HEK293 (cell line): Measurements from ENCODE around the gene TAF11.

Experiments
- GLIS1 ChIP-seq: fragments of 450-650 bp; formaldehyde crosslinking; IDR thresholded peaks from 2 replicates; pipeline ENCODE4 v1.5.1; 2016; ENCODE audit warnings: missing biosample characterization, missing genetic modification characterization
- HOXC10 ChIP-seq: sonication (generic); formaldehyde crosslinking; IDR thresholded peaks from 2 replicates; pipeline ENCODE4 v1.8.1; 2023; ENCODE audit warnings: mild to moderate bottlenecking, missing genetic modification reagents
- KLF8 ChIP-seq: fragments of 450-650 bp; formaldehyde crosslinking; IDR thresholded peaks from 2 replicates; pipeline ENCODE4 v1.5.1; 2016; ENCODE audit warnings: missing biosample characterization, missing genetic modification characterization
- MEIS1 ChIP-seq: sonication (generic); formaldehyde crosslinking; IDR thresholded peaks from 2 replicates; pipeline ENCODE4 v1.8.1; 2022; ENCODE audit warnings: missing genetic modification reagents, mild to moderate bottlenecking, borderline replicate concordance
- PBX3 ChIP-seq: sonication (generic); formaldehyde crosslinking; IDR thresholded peaks from 2 replicates; pipeline ENCODE4 v1.8.1; 2022; ENCODE audit warnings: mild to moderate bottlenecking, moderate library complexity, missing genetic modification reagents
- TSHZ1 ChIP-seq: fragments of 450-650 bp; formaldehyde crosslinking; IDR thresholded peaks from 2 replicates; pipeline ENCODE4 v1.5.1; 2016; ENCODE audit warnings: missing biosample characterization, missing genetic modification characterization, borderline replicate concordance
- ZBTB26 ChIP-seq: fragments of 450-650 bp; formaldehyde crosslinking; optimal IDR thresholded peaks from 2 replicates; pipeline ENCODE3; 2016; ENCODE audit warnings: missing biosample characterization, mild to moderate bottlenecking, missing genetic modification characterization
- ZFHX2 ChIP-seq: fragments of 450-650 bp; formaldehyde crosslinking; conservative IDR thresholded peaks from 2 replicates; pipeline ENCODE4 v1.5.1; 2016; ENCODE audit warnings: missing biosample characterization, missing genetic modification characterization
- ZFP37 ChIP-seq: fragments of 450-650 bp; formaldehyde crosslinking; IDR thresholded peaks from 2 replicates; pipeline ENCODE4 v1.5.1; 2016; ENCODE audit warnings: missing biosample characterization, missing genetic modification characterization
- ZNF23 ChIP-seq: fragments of 450-650 bp; formaldehyde crosslinking; IDR thresholded peaks from 2 replicates; pipeline ENCODE4 v1.5.1; 2016; ENCODE audit warnings: missing biosample characterization, missing genetic modification characterization, borderline replicate concordance
- ZNF24 ChIP-seq: fragments of 450-650 bp; formaldehyde crosslinking; IDR thresholded peaks from 2 replicates; pipeline ENCODE4 v1.5.1; 2016; ENCODE audit warnings: missing biosample characterization, missing genetic modification characterization
- ZNF292 ChIP-seq: fragments of 450-650 bp; formaldehyde crosslinking; IDR thresholded peaks from 2 replicates; pipeline ENCODE4 v1.5.1; 2016; ENCODE audit warnings: low read depth, missing biosample characterization, missing genetic modification characterization, borderline replicate concordance
- ZNF302 ChIP-seq: fragments of 450-650 bp; formaldehyde crosslinking; IDR thresholded peaks from 2 replicates; pipeline ENCODE4 v1.5.1; 2016; ENCODE audit warnings: missing biosample characterization, missing genetic modification characterization, low read depth
- ZNF394 ChIP-seq: fragments of 450-650 bp; formaldehyde crosslinking; IDR thresholded peaks from 2 replicates; pipeline ENCODE4 v1.5.1; 2016; ENCODE audit warnings: missing biosample characterization, missing genetic modification characterization, mild to moderate bottlenecking, moderate library complexity, borderline replicate concordance
- ZNF521 ChIP-seq: fragments of 450-650 bp; formaldehyde crosslinking; IDR thresholded peaks from 2 replicates; pipeline ENCODE4 v1.5.1; 2017; ENCODE audit warnings: missing biosample characterization, mild to moderate bottlenecking, missing genetic modification characterization
- ZNF571 ChIP-seq: fragments of 450-650 bp; formaldehyde crosslinking; IDR thresholded peaks from 2 replicates; pipeline ENCODE4 v1.5.0; 2017; ENCODE audit warnings: missing biosample characterization, missing genetic modification characterization
- ZNF600 ChIP-seq: fragments of 450-650 bp; formaldehyde crosslinking; IDR thresholded peaks from 2 replicates; pipeline ENCODE4 v1.5.1; 2016; ENCODE audit warnings: missing biosample characterization, missing genetic modification characterization
- ZNF658 ChIP-seq: fragments of 450-650 bp; formaldehyde crosslinking; IDR thresholded peaks from 2 replicates; pipeline ENCODE4; 2016; ENCODE audit warnings: missing biosample characterization, missing genetic modification characterization
- ZNF692 ChIP-seq: fragments of 450-650 bp; formaldehyde crosslinking; IDR thresholded peaks from 2 replicates; pipeline ENCODE4 v1.5.1; 2016; ENCODE audit warnings: missing biosample characterization, missing genetic modification characterization
- ZNF747 ChIP-seq: fragments of 450-650 bp; formaldehyde crosslinking; IDR thresholded peaks from 2 replicates; pipeline ENCODE4 v1.5.1; 2016; ENCODE audit warnings: missing biosample characterization, missing genetic modification characterization
- ZNF768 ChIP-seq: fragments of 450-650 bp; formaldehyde crosslinking; IDR thresholded peaks from 2 replicates; pipeline ENCODE4 v1.5.1; 2018; ENCODE audit warnings: missing biosample characterization, mild to moderate bottlenecking, missing genetic modification characterization
- TF ChIP-seq, protein P1 (sequence below): fragments of 450-650 bp; formaldehyde crosslinking; IDR thresholded peaks from 2 replicates; pipeline ENCODE4 v1.5.1; 2016; ENCODE audit warnings: missing biosample characterization, missing genetic modification characterization
- TF ChIP-seq, protein P2 (sequence below): fragments of 450-650 bp; formaldehyde crosslinking; IDR thresholded peaks from 2 replicates; pipeline ENCODE4 v1.5.1; 2017; ENCODE audit warnings: missing biosample characterization, missing genetic modification characterization
- TF ChIP-seq, protein P3 (sequence below): fragments of 450-650 bp; formaldehyde crosslinking; conservative IDR thresholded peaks from 2 replicates; pipeline ENCODE4 v1.5.1; 2016; ENCODE audit warnings: low read depth, missing biosample characterization, missing genetic modification characterization

TAF11 gene

DNA sequence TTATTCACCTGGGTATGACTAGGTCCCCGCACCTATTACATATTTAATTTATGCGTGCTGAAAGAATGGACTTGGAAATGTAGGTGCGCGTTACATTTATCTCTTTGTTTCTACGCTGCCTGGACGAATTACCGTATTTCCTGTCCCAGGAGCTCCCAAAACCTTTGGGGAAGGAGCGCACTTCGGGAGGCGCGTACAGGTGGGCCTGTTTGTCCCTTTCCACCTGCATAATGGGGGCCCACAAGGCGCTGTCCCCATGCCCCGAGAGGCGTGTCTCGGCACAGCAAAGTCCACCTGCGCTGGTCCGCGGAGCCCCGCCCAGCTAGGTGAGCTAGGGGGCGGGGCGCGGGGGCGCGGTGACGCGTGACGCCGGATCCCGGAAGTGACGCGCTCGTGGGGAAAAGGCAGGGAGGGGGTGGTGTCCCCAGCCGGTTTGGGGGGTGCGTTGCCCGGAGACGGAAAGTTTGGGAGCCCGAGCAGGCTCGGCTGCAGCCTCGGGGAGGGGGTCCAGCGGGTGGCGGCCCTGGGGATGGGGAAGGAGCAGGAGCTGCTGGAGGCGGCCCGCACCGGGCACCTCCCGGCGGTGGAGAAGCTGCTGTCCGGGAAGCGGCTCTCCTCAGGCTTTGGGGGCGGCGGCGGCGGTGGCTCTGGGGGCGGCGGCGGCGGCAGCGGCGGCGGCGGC is 1.2 kb upstream of the TAF11 start, which contains the start of gene ANKS1A (continued):
- TF ChIP-seq, protein P1, sequence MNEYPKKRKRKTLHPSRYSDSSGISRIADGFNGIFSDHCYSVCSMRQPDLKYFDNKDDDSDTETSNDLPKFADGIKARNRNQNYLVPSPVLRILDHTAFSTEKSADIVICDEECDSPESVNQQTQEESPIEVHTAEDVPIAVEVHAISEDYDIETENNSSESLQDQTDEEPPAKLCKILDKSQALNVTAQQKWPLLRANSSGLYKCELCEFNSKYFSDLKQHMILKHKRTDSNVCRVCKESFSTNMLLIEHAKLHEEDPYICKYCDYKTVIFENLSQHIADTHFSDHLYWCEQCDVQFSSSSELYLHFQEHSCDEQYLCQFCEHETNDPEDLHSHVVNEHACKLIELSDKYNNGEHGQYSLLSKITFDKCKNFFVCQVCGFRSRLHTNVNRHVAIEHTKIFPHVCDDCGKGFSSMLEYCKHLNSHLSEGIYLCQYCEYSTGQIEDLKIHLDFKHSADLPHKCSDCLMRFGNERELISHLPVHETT (tag by site-specific recombination): no peak; the same call in 1 of the 2 replicates
- TF ChIP-seq ZNF23 (tag by site-specific recombination): no peak
- no peak for TF ChIP-seq ZNF600 (tag by site-specific recombination)
- TF ChIP-seq KLF8 (tag by site-specific recombination): peak; percentile 95
- no peak for TF ChIP-seq ZFP37 (tag by site-specific recombination)
- TF ChIP-seq, protein P2, sequence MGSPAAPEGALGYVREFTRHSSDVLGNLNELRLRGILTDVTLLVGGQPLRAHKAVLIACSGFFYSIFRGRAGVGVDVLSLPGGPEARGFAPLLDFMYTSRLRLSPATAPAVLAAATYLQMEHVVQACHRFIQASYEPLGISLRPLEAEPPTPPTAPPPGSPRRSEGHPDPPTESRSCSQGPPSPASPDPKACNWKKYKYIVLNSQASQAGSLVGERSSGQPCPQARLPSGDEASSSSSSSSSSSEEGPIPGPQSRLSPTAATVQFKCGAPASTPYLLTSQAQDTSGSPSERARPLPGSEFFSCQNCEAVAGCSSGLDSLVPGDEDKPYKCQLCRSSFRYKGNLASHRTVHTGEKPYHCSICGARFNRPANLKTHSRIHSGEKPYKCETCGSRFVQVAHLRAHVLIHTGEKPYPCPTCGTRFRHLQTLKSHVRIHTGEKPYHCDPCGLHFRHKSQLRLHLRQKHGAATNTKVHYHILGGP (tag by site-specific recombination): no peak
- TF ChIP-seq ZNF292 (tag by site-specific recombination): no peak
- peak; percentile 82 for TF ChIP-seq ZBTB26 (tag by site-specific recombination)
- TF ChIP-seq ZNF768 (tag by site-specific recombination): no peak
- TF ChIP-seq GLIS1: peak; percentile 69
- TF ChIP-seq PBX3 (CRISPR knock-in tag): 0 out of 2 replicates have a peak, but pooled peaks have one; percentile 30
- TF ChIP-seq ZFHX2 (tag by site-specific recombination): peak; percentile 76
- no peak for TF ChIP-seq ZNF24
- no peak for TF ChIP-seq ZNF747 (tag by site-specific recombination)
- TF ChIP-seq, protein P3, sequence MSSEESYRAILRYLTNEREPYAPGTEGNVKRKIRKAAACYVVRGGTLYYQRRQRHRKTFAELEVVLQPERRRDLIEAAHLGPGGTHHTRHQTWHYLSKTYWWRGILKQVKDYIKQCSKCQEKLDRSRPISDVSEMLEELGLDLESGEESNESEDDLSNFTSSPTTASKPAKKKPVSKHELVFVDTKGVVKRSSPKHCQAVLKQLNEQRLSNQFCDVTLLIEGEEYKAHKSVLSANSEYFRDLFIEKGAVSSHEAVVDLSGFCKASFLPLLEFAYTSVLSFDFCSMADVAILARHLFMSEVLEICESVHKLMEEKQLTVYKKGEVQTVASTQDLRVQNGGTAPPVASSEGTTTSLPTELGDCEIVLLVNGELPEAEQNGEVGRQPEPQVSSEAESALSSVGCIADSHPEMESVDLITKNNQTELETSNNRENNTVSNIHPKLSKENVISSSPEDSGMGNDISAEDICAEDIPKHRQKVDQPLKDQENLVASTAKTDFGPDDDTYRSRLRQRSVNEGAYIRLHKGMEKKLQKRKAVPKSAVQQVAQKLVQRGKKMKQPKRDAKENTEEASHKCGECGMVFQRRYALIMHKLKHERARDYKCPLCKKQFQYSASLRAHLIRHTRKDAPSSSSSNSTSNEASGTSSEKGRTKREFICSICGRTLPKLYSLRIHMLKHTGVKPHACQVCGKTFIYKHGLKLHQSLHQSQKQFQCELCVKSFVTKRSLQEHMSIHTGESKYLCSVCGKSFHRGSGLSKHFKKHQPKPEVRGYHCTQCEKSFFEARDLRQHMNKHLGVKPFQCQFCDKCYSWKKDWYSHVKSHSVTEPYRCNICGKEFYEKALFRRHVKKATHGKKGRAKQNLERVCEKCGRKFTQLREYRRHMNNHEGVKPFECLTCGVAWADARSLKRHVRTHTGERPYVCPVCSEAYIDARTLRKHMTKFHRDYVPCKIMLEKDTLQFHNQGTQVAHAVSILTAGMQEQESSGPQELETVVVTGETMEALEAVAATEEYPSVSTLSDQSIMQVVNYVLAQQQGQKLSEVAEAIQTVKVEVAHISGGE (tag by site-specific recombination): peak; percentile 79
- peak; percentile 24; the same call in 1 of the 2 replicates for TF ChIP-seq TSHZ1 (tag by site-specific recombination)
- no peak for TF ChIP-seq ZNF521 (tag by site-specific recombination)
- TF ChIP-seq ZNF692: peak; percentile 67
- no peak for TF ChIP-seq HOXC10 (CRISPR knock-in tag)
- peak; percentile 98 for TF ChIP-seq ZNF394
- TF ChIP-seq ZNF571: no peak
- no peak for TF ChIP-seq ZNF658
- no peak for TF ChIP-seq ZNF302
- no peak for TF ChIP-seq MEIS1 (CRISPR knock-in tag)
